Measurements from ENCODE around the gene NAPG. TPM values are rescaled to one million over a fixed set of nuclear protein-coding genes. Genes with fewer than 3 reads are reported as not detected.
"Not testable (repeated sequence)": the region's sequence is repeated elsewhere in the genome, so short reads cannot be mapped to it uniquely, and the experiment has no call there.

Gene NAPG
- total RNA-seq, 1 donor from 2014 or later, result 33.7 TPM

GRCh38 chr18:10552226-10552625 is 26.4 kb downstream of the NAPG start:
- no peak for DNase-seq

- not testable (repeated sequence) for DNase-seq
Observed at GRCh38 chr18:10556251-10556650, 30.4 kb downstream of the NAPG start.

GRCh38 chr18:10557085-10557677 is 31.4 kb downstream of the NAPG start:
- DNase-seq, result no peak

- no peak for DNase-seq
Observed at GRCh38 chr18:10558243-10558966, 32.6 kb downstream of the NAPG start.

- no peak for DNase-seq
Observed at GRCh38 chr18:10558967-10559298, 33.1 kb downstream of the NAPG start.

- no peak for DNase-seq
Observed at GRCh38 chr18:10559553-10560451, 34.0 kb downstream of the NAPG start.

- DNase-seq, result peak; percentile 69
Observed at GRCh38 chr18:10560452-10561045, 34.7 kb downstream of the NAPG start.

- DNase-seq, result no peak
Observed at GRCh38 chr18:10562773-10563160, 36.9 kb downstream of the NAPG start.

GRCh38 chr18:10563886-10564285 is 38.1 kb downstream of the NAPG start:
- no peak for DNase-seq

GRCh38 chr18:10564975-10565773 is 39.3 kb downstream of the NAPG start:
- DNase-seq, result no peak

- no peak for DNase-seq
Observed at GRCh38 chr18:10565835-10566234, 40.0 kb downstream of the NAPG start.

GRCh38 chr18:10566390-10566789 is 40.6 kb downstream of the NAPG start:
- DNase-seq, result no peak

- not testable (repeated sequence) for DNase-seq
Observed at GRCh38 chr18:10569941-10570340, 44.1 kb downstream of the NAPG start.

GRCh38 chr18:10570622-10571021 is 44.8 kb downstream of the NAPG start:
- no peak for DNase-seq

GRCh38 chr18:10571537-10571936 is 45.7 kb downstream of the NAPG start:
- no peak for DNase-seq

- not testable (repeated sequence) for DNase-seq
Observed at GRCh38 chr18:10573261-10573660, 47.4 kb downstream of the NAPG start.

GRCh38 chr18:10574412-10574811 is 48.6 kb downstream of the NAPG start:
- not testable (repeated sequence) for DNase-seq

GRCh38 chr18:10577842-10578572 is 52.2 kb downstream of the NAPG start:
- DNase-seq, result not testable (repeated sequence)

- not testable (repeated sequence) for DNase-seq
Observed at GRCh38 chr18:10578573-10578899, 52.7 kb downstream of the NAPG start.

GRCh38 chr18:10579079-10579867 is 53.4 kb downstream of the NAPG start:
- DNase-seq, result no peak
